T-cell (primary cell): ENCODE measurements around the gene MAP2K6. TPM values are rescaled to one million over a fixed set of nuclear protein-coding genes. Genes with fewer than 3 reads are reported as not detected.

Source experiments
- ATAC-seq, 4 experiments: fragments of 200-7000 bp in 3 of 4; fragments of 150-1000 bp in 1 of 4; cut with Tn5 transposase; replicated peaks in 1 of 4; 1 replicate in 3 of 4; 2 replicates in 1 of 4; pipeline ENCODE4 v1.10.0; 2021; ENCODE audit warnings: moderate library complexity in 3 of 4, mild to moderate bottlenecking in 2 of 4, moderate number of reproducible peaks in 1 of 4
- CTCF ChIA-PET, 2 donors: fragments of 300-600 bp; sonication (Branson Sonifier 250); formaldehyde crosslinking; loops; one replicate each; lab custom pipeline; 2022; ENCODE audit warnings: antibody characterized with exemption in 2 of 2; lab: Charles Lee
- POLR2A ChIA-PET, 2 donors: fragments of 300-600 bp; sonication (Branson Sonifier 250); formaldehyde crosslinking; loops; one replicate each; lab custom pipeline; 2022; ENCODE audit warnings: antibody characterized with exemption in 2 of 2; lab: Charles Lee
- DNase-seq, 35 experiments: peaks; one replicate each; pipeline versions ENCODE4 v3.0.0 to v3.0.0-alpha.2; 2013 to 2023
- H3K27ac ChIP-seq: one replicate; pipeline ENCODE4 v1.5.1; 2013; ENCODE audit warnings: low read length
- H3K27me3 ChIP-seq, 2 experiments: replicated peaks in 1 of 2; 1 replicate in 1 of 2; 2 replicates in 1 of 2; pipeline versions ENCODE4 v1.6.1 to v1.7.0; 2013; ENCODE audit warnings: low read length in 1 of 2, mixed read lengths in 1 of 2; ENCODE audit not compliant: control insufficient read depth in 2 of 2, insufficient read depth in 2 of 2; ENCODE audit errors: extremely low read depth in 1 of 2
- H3K36me3 ChIP-seq, 2 donors: 1 replicate in 1 of 2; 2 replicates in 1 of 2; pipeline versions ENCODE4 v1.6.1 to v1.7.0; 2013; ENCODE audit warnings: low read length in 1 of 2; ENCODE audit not compliant: control insufficient read depth in 2 of 2, insufficient read depth in 1 of 2; ENCODE audit errors: extremely low read depth in 1 of 2
- H3K4me1 ChIP-seq, 2 experiments: 1 replicate in 1 of 2; 2 replicates in 1 of 2; pipeline versions ENCODE4 v1.6.1 to v1.7.0; 2013; ENCODE audit warnings: low read length in 2 of 2, mixed read lengths in 1 of 2; ENCODE audit not compliant: insufficient read depth in 2 of 2, control insufficient read depth in 1 of 2; ENCODE audit errors: extremely low read depth in 1 of 2
- H3K4me3 ChIP-seq, 2 donors: 1 replicate in 1 of 2; 2 replicates in 1 of 2; pipeline versions ENCODE4 v1.5.1 to v1.7.0; 2013; ENCODE audit warnings: mild to moderate bottlenecking in 2 of 2, low read length in 1 of 2, moderate library complexity in 1 of 2; ENCODE audit not compliant: control insufficient read depth in 1 of 2; ENCODE audit errors: extremely low read depth in 1 of 2
- H3K9me3 ChIP-seq: 2 replicates; pipeline ENCODE4 v1.7.0; 2013
- H3K27ac Mint-ChIP-seq, 2 donors: one replicate each; pipeline ENCODE4 v1.8.0; 2020 to 2021; ENCODE audit warnings: mild to moderate bottlenecking in 2 of 2, mixed read lengths in 2 of 2
- H3K27me3 Mint-ChIP-seq, 2 donors: one replicate each; pipeline ENCODE4 v1.8.0; 2021 to 2022; ENCODE audit warnings: mixed read lengths in 2 of 2
- H3K36me3 Mint-ChIP-seq: one replicate; pipeline ENCODE4 v1.8.0; 2021; ENCODE audit warnings: mixed read lengths
- H3K4me1 Mint-ChIP-seq, 3 donors: one replicate each; pipeline ENCODE4 v1.8.0; 2020 to 2022; ENCODE audit warnings: mixed read lengths in 3 of 3, mild to moderate bottlenecking in 1 of 3
- H3K4me3 Mint-ChIP-seq, 3 donors: one replicate each; pipeline ENCODE4 v1.8.0; 2020 to 2022; ENCODE audit warnings: mild to moderate bottlenecking in 3 of 3, mixed read lengths in 3 of 3, moderate library complexity in 3 of 3
- H3K9me3 Mint-ChIP-seq, 3 donors: one replicate each; pipeline ENCODE4 v1.8.0; 2020 to 2022; ENCODE audit warnings: mixed read lengths in 3 of 3
- WGBS: methylation state at CpG from one replicate; pipeline ENCODE4 v1.1.5; 2013; ENCODE audit warnings: missing lambda C conversion rate; ENCODE audit not compliant: insufficient coverage; 5-methylcytosine and 5-hydroxymethylcytosine counted together
- total RNA-seq, 35 experiments: library from RNA in 6 of 35; stranded (reverse) in 6 of 35; fragments of 120-200 nt in 1 of 35; gene quantifications; one replicate each; pipeline versions ENCODE4 v1.2.1 to v1.2.4 and lab custom pipeline; 2013 to 2026

Gene MAP2K6
- total RNA-seq, 5 donors from 2014 or later (not counting 1 experiment from before 2014, with no cell fraction given): 10.4 to 25.1 (median 11.5) TPM

GRCh38 chr17:69525920-69526841 lies 111.7 kb downstream of the MAP2K6 start:
- Histone ChIP-seq H3K27ac (no peak overlapping the region), H3K36me3 (peaks cover 3 to 47% of the 10 kb centered on the region in 2 donors), H3K4me1 (no peaks in the 10 kb centered on the region), H3K27me3 (no peaks in the 10 kb centered on the region), H3K9me3 (no peaks in the 10 kb centered on the region), H3K4me3 (no peak overlapping the region)
- peak in 1 of 35 experiments; percentile 36 for DNase-seq
- 50% methylated on average over 5 of the region's 9 CpGs for WGBS
- Mint-ChIP-seq H3K27me3 (no peaks in the 10 kb centered on the region), H3K27ac (no peak overlapping the region), H3K36me3 (peaks cover 63% of the 10 kb centered on the region), H3K4me3 (no peak overlapping the region), H3K9me3 (no peaks in the 10 kb centered on the region), H3K4me1 (peaks cover 0 to 3% (median 0%) of the 10 kb centered on the region in 3 donors)
- ChIA-PET CTCF (interaction anchor here in 1 of 2 donors (0.6 to 0.8 kb wide), 3 partner anchors 167 to 843 kb away, joined by 3 to 4 read pairs (median 3); no protein-coding TSS in a partner anchor), POLR2A (no interaction called here)
- no peak for ATAC-seq

GRCh38 chr17:69528035-69528434 lies 113.5 kb downstream of the MAP2K6 start:
- 67% methylated on average over 3 of the region's 5 CpGs for WGBS

GRCh38 chr17:69533481-69534234 lies 119.2 kb downstream of the MAP2K6 start:
- ChIA-PET CTCF (interaction anchor here (0.9 to 1.0 kb wide), 2 partner anchors 9 to 11 kb away, joined by 4 read pairs; no protein-coding TSS in a partner anchor), POLR2A (no interaction called here)
- H3K36me3 Mint-ChIP-seq: peaks cover 70% of the 10 kb centered on the region
- DNase-seq (no peak), ATAC-seq (peak in 1 of 4 experiments; percentile 9)
- WGBS: 96% methylated on average over 3 of the region's 11 CpGs
- H3K27me3 Mint-ChIP-seq: no peaks in the 10 kb centered on the region
- peaks cover 0 to 2% (median 0%) of the 10 kb centered on the region in 3 donors for H3K4me1 Mint-ChIP-seq
- Histone ChIP-seq H3K9me3 (no peaks in the 10 kb centered on the region), H3K36me3 (peaks cover 0 to 22% of the 10 kb centered on the region in 2 donors), H3K27ac (no peak overlapping the region), H3K4me3 (no peak overlapping the region), H3K27me3 (no peaks in the 10 kb centered on the region), H3K4me1 (no peaks in the 10 kb centered on the region)
- H3K9me3 Mint-ChIP-seq: no peaks in the 10 kb centered on the region
- no peak overlapping the region for H3K4me3 Mint-ChIP-seq
- no peak overlapping the region for H3K27ac Mint-ChIP-seq

More at GRCh38 chr17:69528035-69528434, 113.5 kb downstream of the MAP2K6 start:
- Mint-ChIP-seq H3K27me3 (no peaks in the 10 kb centered on the region), H3K4me3 (no peak overlapping the region), H3K4me1 (peaks cover 0 to 3% (median 0%) of the 10 kb centered on the region in 3 donors), H3K9me3 (no peaks in the 10 kb centered on the region), H3K27ac (no peak overlapping the region), H3K36me3 (peaks cover 65% of the 10 kb centered on the region)
- peaks cover 3 to 52% of the 10 kb centered on the region in 2 donors for H3K36me3 ChIP-seq
- H3K9me3 ChIP-seq: no peaks in the 10 kb centered on the region
- H3K4me1 ChIP-seq: no peaks in the 10 kb centered on the region
- POLR2A ChIA-PET: interaction anchor here in 1 of 2 donors (0.6 kb wide), 1 partner anchor 740 kb away, joined by 7 read pairs; no protein-coding TSS in a partner anchor
- no peak overlapping the region for H3K4me3 ChIP-seq
- H3K27me3 ChIP-seq: no peaks in the 10 kb centered on the region
- no peak overlapping the region for H3K27ac ChIP-seq
- DNase-seq (no peak), ATAC-seq (no peak)
- CTCF ChIA-PET: interaction anchor here in 1 of 2 donors (1.0 kb wide), 1 partner anchor 131 kb away, joined by 4 read pairs; no protein-coding TSS in a partner anchor

GRCh38 chr17:69534235-69534621 lies 119.7 kb downstream of the MAP2K6 start:
- no peak for ATAC-seq
- Mint-ChIP-seq H3K9me3 (no peaks in the 10 kb centered on the region), H3K4me1 (peaks cover 0 to 2% (median 0%) of the 10 kb centered on the region in 3 donors), H3K36me3 (peaks cover 75% of the 10 kb centered on the region), H3K27ac (no peak overlapping the region), H3K27me3 (no peaks in the 10 kb centered on the region), H3K4me3 (no peak overlapping the region)
- Histone ChIP-seq H3K36me3 (peaks cover 0 to 22% of the 10 kb centered on the region in 2 donors), H3K4me3 (no peak overlapping the region), H3K27me3 (no peaks in the 10 kb centered on the region), H3K27ac (no peak overlapping the region), H3K9me3 (no peaks in the 10 kb centered on the region), H3K4me1 (no peaks in the 10 kb centered on the region)
- CTCF ChIA-PET: interaction anchor here in 1 of 2 donors (0.7 kb wide), 1 partner anchor 115 kb away, joined by 3 read pairs; no protein-coding TSS in a partner anchor
- WGBS: 100% methylated on average over 2 of the region's 5 CpGs
- POLR2A ChIA-PET: no interaction called here
- no peak for DNase-seq

GRCh38 chr17:69535016-69535570 lies 120.6 kb downstream of the MAP2K6 start:
- no peaks in the 10 kb centered on the region for H3K9me3 Mint-ChIP-seq
- no peaks in the 10 kb centered on the region for H3K27me3 Mint-ChIP-seq
- H3K4me3 ChIP-seq: no peak overlapping the region
- DNase-seq (no peak), ATAC-seq (no peak)
- no peaks in the 10 kb centered on the region for H3K27me3 ChIP-seq
- CTCF ChIA-PET: interaction anchor here in 1 of 2 donors (0.7 kb wide), 1 partner anchor 116 kb away, joined by 3 read pairs; no protein-coding TSS in a partner anchor
- H3K36me3 Mint-ChIP-seq: peaks cover 79% of the 10 kb centered on the region
- H3K4me3 Mint-ChIP-seq: no peak overlapping the region
- H3K9me3 ChIP-seq: no peaks in the 10 kb centered on the region
- peaks cover 0 to 2% (median 0%) of the 10 kb centered on the region in 3 donors for H3K4me1 Mint-ChIP-seq
- H3K27ac Mint-ChIP-seq: no peak overlapping the region
- peaks cover 0 to 28% of the 10 kb centered on the region in 2 donors for H3K36me3 ChIP-seq
- 100% methylated on average over 2 of the region's 6 CpGs for WGBS
- POLR2A ChIA-PET: no interaction called here
- no peak overlapping the region for H3K27ac ChIP-seq
- H3K4me1 ChIP-seq: no peaks in the 10 kb centered on the region

GRCh38 chr17:69538795-69539194 lies 124.3 kb downstream of the MAP2K6 start:
- Mint-ChIP-seq H3K27ac (no peak overlapping the region), H3K4me1 (no peaks in the 10 kb centered on the region), H3K4me3 (no peak overlapping the region), H3K36me3 (peaks cover 84% of the 10 kb centered on the region), H3K9me3 (no peaks in the 10 kb centered on the region), H3K27me3 (no peaks in the 10 kb centered on the region)
- WGBS: no CpG with 5 or more reads among the region's 2 CpGs
- Histone ChIP-seq H3K27ac (no peak overlapping the region), H3K9me3 (no peaks in the 10 kb centered on the region), H3K4me3 (no peak overlapping the region), H3K27me3 (no peaks in the 10 kb centered on the region), H3K36me3 (peaks cover 0 to 27% of the 10 kb centered on the region in 2 donors), H3K4me1 (no peaks in the 10 kb centered on the region)
- no peak for ATAC-seq
- ChIA-PET CTCF (no interaction called here), POLR2A (no interaction called here)
- no peak for DNase-seq
